Measurements from ENCODE around the gene EMILIN2.

GRCh38 chr18:2917259-2918047 is 70.6 kb downstream of the EMILIN2 start:
- TF ChIP-seq CTCF (IDR thresholded peaks at IDR 0.05; ENCODE audit: low read length) = no peak
- TF ChIP-seq EZH2 (IDR thresholded peaks at IDR 0.05; ENCODE audit: borderline replicate concordance, low read length) = no peak

All from OCI-LY1 (cell line).